Measurements from ENCODE around the gene FGR.

Gene FGR

DNA sequence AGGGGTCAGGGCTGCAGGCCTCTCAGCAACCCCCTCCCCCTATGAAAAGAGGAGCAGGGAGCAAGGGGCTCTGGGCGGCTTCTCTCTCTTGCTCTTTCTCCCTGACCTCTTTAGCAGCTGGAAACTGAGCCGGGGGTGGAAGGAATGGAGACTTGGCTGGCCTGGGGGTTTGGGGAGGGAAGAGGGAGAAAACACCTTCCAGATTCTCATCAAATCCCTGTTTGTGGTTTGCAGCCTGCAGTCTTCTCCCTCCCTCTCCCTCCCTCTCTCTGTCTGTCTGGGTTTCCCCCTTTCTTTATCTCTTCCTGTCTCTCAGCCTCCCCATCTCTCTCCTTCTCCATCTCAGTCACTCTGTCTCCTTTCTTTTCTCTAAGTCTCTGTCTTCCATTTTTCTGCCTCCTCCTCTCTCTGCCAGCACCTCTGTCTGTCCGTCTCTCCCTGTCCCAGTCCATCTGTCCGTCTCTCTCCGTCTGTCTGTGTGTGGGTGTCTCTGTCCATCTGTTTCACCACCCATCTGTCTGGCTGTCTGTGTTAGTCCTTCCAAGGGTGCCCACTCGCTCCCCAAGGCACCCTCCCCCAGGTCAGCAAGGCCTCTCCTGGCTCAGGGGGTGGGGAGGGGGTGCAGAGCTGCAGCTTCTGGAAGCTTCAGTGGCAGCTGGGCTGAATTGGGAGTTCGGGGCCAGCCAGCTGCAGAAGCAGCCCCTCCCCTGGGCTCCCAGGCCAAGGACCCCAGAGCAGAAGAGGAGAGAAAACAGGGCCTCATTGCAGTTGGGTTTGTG, 37.3 kb downstream of the FGR start:
- H3F3A ChIP-seq (ENCODE audit: insufficient read depth), result no peaks in the 10 kb centered on the region
- H3K4me2 ChIP-seq (ENCODE audit: low read depth, low read length, poor library complexity, severe bottlenecking), result no peak overlapping the region
- H3K36me3 ChIP-seq (ENCODE audit: low read length), result no peaks in the 10 kb centered on the region
- H3K79me2 ChIP-seq (ENCODE audit: insufficient read depth, low read length), result peaks cover 14% of the 10 kb centered on the region; the same call in 1 of the 2 replicates
- no peaks in the 10 kb centered on the region for H3K27me3 ChIP-seq (ENCODE audit: low read length)
- no peak overlapping the region; the same call in 1 of the 2 replicates for H3K9ac ChIP-seq (ENCODE audit: low read length)
- H3K4me3 ChIP-seq (ENCODE audit: insufficient read depth, low read length, poor library complexity, severe bottlenecking), result no peak overlapping the region
- H2AFZ ChIP-seq (ENCODE audit: low read depth, low read length, severe bottlenecking), result no peak overlapping the region
- H3K9me2 ChIP-seq (replicated peaks; ENCODE audit: insufficient read depth, low read length), result no peaks in the 10 kb centered on the region
- TF ChIP-seq, protein P1, sequence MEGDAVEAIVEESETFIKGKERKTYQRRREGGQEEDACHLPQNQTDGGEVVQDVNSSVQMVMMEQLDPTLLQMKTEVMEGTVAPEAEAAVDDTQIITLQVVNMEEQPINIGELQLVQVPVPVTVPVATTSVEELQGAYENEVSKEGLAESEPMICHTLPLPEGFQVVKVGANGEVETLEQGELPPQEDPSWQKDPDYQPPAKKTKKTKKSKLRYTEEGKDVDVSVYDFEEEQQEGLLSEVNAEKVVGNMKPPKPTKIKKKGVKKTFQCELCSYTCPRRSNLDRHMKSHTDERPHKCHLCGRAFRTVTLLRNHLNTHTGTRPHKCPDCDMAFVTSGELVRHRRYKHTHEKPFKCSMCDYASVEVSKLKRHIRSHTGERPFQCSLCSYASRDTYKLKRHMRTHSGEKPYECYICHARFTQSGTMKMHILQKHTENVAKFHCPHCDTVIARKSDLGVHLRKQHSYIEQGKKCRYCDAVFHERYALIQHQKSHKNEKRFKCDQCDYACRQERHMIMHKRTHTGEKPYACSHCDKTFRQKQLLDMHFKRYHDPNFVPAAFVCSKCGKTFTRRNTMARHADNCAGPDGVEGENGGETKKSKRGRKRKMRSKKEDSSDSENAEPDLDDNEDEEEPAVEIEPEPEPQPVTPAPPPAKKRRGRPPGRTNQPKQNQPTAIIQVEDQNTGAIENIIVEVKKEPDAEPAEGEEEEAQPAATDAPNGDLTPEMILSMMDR (IDR thresholded peaks at IDR 0.05; ENCODE audit: insufficient read depth, low read length, poor library complexity, severe bottlenecking), result no peak
- no peak for TF ChIP-seq EZH2phosphoT487 (conservative IDR thresholded peaks at IDR 0.05; ENCODE audit: low read length)
- no peak overlapping the region for H3K27ac ChIP-seq (ENCODE audit: low read depth, low read length)
- no peaks in the 10 kb centered on the region for H3K9me3 ChIP-seq (ENCODE audit: insufficient read depth, low read length)
- no peaks in the 10 kb centered on the region; the same call in 1 of the 2 replicates for H4K20me1 ChIP-seq (ENCODE audit: low read depth, low read length)

DNA sequence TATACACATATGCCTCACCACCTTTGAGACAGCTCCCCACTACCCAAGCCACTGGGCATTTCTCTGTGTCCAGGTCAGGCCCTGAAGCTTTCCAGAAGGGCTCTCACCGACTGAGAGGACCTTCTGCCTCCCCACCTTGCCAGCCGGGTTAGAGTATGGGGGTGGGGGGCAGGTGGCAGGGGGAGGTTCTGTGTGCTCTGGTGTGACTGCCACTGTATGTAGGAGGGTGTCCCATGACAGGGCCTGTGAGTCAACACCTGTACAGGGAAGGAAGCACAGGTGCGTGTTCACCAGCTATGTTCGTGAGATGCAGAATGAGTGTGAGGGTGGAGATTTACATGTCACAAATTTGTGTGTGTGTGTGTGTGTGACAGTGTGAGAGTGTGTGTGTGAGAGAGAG, 38.0 kb downstream of the FGR start:
- Histone ChIP-seq H3K27ac (ENCODE audit: low read depth, low read length) (no peak overlapping the region), H3K9ac (ENCODE audit: low read length) (no peak overlapping the region), H3K4me2 (ENCODE audit: low read depth, low read length, poor library complexity, severe bottlenecking) (no peak overlapping the region), H3K36me3 (ENCODE audit: low read length) (no peaks in the 10 kb centered on the region), H3K27me3 (ENCODE audit: low read length) (no peaks in the 10 kb centered on the region), H2AFZ (ENCODE audit: low read depth, low read length, severe bottlenecking) (no peak overlapping the region), H3K79me2 (ENCODE audit: insufficient read depth, low read length) (peaks cover 14% of the 10 kb centered on the region; the same call in 1 of the 2 replicates), H3K9me2 (replicated peaks; ENCODE audit: insufficient read depth, low read length) (no peaks in the 10 kb centered on the region), H3K9me3 (ENCODE audit: insufficient read depth, low read length) (no peaks in the 10 kb centered on the region), H3K4me3 (ENCODE audit: insufficient read depth, low read length, poor library complexity, severe bottlenecking) (no peak overlapping the region), H3F3A (ENCODE audit: insufficient read depth) (no peaks in the 10 kb centered on the region), H4K20me1 (ENCODE audit: low read depth, low read length) (no peaks in the 10 kb centered on the region; the same call in 1 of the 2 replicates)
- TF ChIP-seq EZH2phosphoT487 (conservative IDR thresholded peaks at IDR 0.05; ENCODE audit: low read length), result no peak
- TF ChIP-seq, protein P1 (IDR thresholded peaks at IDR 0.05; ENCODE audit: insufficient read depth, low read length, poor library complexity, severe bottlenecking), result no peak

DNA sequence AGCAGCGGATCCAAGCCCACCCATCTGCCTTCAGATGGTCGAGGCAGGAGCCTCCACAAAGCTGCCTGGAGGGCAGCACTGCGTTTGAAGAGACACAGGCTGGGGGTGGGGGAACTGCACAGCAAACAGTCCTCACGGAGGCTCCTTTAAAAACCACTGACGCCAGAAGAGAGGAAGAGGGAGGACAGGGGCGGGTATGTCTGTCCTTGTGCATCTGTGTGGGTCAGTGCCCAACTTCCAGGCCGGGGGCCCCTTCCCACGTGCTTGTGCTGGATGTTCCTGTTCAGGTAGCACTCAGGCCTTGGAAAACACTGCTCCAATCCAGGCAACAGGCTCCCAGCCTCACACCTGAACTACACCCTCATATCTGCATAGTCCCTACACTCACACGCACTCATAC, 38.7 kb downstream of the FGR start:
- Histone ChIP-seq H2AFZ (ENCODE audit: low read depth, low read length, severe bottlenecking) (no peak overlapping the region), H3K4me2 (ENCODE audit: low read depth, low read length, poor library complexity, severe bottlenecking) (no peak overlapping the region), H3K9me2 (replicated peaks; ENCODE audit: insufficient read depth, low read length) (no peaks in the 10 kb centered on the region), H3K27ac (ENCODE audit: low read depth, low read length) (no peak overlapping the region), H3K4me3 (ENCODE audit: insufficient read depth, low read length, poor library complexity, severe bottlenecking) (no peak overlapping the region), H4K20me1 (ENCODE audit: low read depth, low read length) (no peaks in the 10 kb centered on the region; the same call in 1 of the 2 replicates), H3K27me3 (ENCODE audit: low read length) (no peaks in the 10 kb centered on the region), H3K36me3 (ENCODE audit: low read length) (no peaks in the 10 kb centered on the region), H3K79me2 (ENCODE audit: insufficient read depth, low read length) (peaks cover 14% of the 10 kb centered on the region; the same call in 1 of the 2 replicates), H3F3A (ENCODE audit: insufficient read depth) (no peaks in the 10 kb centered on the region), H3K9ac (ENCODE audit: low read length) (no peak overlapping the region), H3K9me3 (ENCODE audit: insufficient read depth, low read length) (no peaks in the 10 kb centered on the region)
- TF ChIP-seq, protein P1 (IDR thresholded peaks at IDR 0.05; ENCODE audit: insufficient read depth, low read length, poor library complexity, severe bottlenecking), result no peak
- TF ChIP-seq EZH2phosphoT487 (conservative IDR thresholded peaks at IDR 0.05; ENCODE audit: low read length), result no peak

Measured in SU-DHL-6 (cell line).